Measurements from ENCODE around the gene AP5M1.

GRCh38 chr14:57277062-57277461, 8.3 kb downstream of the AP5M1 start:
- no peak for TF ChIP-seq POLR2AphosphoS5 (IDR thresholded peaks at IDR 0.05; ENCODE audit: low read depth, low read length)
- TF ChIP-seq POLR2A (IDR thresholded peaks at IDR 0.05; ENCODE audit: low read depth, low read length), result no peak

Measured in GM12892 (cell line).